IMR-90 (cell line): ENCODE measurements around the gene ELFN2.

Experiments used
- CEBPB ChIP-seq: IDR thresholded peaks from 2 replicates; pipeline ENCODE4 v1.6.1; 2012; ENCODE audit warnings: low read depth, low read length, improper control_type of control experiment
- CTCF ChIP-seq: conservative IDR thresholded peaks from 2 replicates; pipeline ENCODE4 v1.5.1; 2012; ENCODE audit warnings: mild to moderate bottlenecking, low read depth, low read length, improper control_type of control experiment
- MAFK ChIP-seq: IDR thresholded peaks from 2 replicates; pipeline ENCODE4 v1.6.1; 2012; ENCODE audit warnings: low read depth, low read length, improper control_type of control experiment
- MXI1 ChIP-seq: IDR thresholded peaks from 2 replicates; pipeline ENCODE4 v1.6.1; 2012; ENCODE audit warnings: low read depth, mild to moderate bottlenecking, low read length, moderate library complexity, borderline replicate concordance
- POLR2A ChIP-seq: IDR thresholded peaks from 2 replicates; pipeline ENCODE4 v1.6.1; 2012; ENCODE audit warnings: mild to moderate bottlenecking, low read depth, low read length
- RAD21 ChIP-seq: IDR thresholded peaks from 2 replicates; pipeline ENCODE4 v1.6.1; 2012; ENCODE audit warnings: low read length, improper control_type of control experiment
- RCOR1 ChIP-seq: IDR thresholded peaks from 2 replicates; pipeline ENCODE4 v1.6.1; 2012; ENCODE audit warnings: mild to moderate bottlenecking, low read length, improper control_type of control experiment; ENCODE audit not compliant: insufficient replicate concordance
- RFX5 ChIP-seq: IDR thresholded peaks from 2 replicates; pipeline ENCODE4 v1.8.0; 2012; ENCODE audit warnings: low read depth, mild to moderate bottlenecking, low read length, moderate library complexity

- TF ChIP-seq CTCF (no peak), RFX5 (no peak), RAD21 (no peak), CEBPB (no peak), POLR2A (no peak), MXI1 (no peak), MAFK (no peak), RCOR1 (no peak)
These were observed 26.6 kb downstream of the ELFN2 start for GRCh38 chr22:37400719-37401118.
